ENCODE results near the gene CACNA2D4. TPM values are rescaled to one million over a fixed set of nuclear protein-coding genes. Genes with fewer than 3 reads are reported as not detected.

CACNA2D4 gene
- total RNA-seq, 1 experiment from 2014 or later: 0.37 TPM

DNA sequence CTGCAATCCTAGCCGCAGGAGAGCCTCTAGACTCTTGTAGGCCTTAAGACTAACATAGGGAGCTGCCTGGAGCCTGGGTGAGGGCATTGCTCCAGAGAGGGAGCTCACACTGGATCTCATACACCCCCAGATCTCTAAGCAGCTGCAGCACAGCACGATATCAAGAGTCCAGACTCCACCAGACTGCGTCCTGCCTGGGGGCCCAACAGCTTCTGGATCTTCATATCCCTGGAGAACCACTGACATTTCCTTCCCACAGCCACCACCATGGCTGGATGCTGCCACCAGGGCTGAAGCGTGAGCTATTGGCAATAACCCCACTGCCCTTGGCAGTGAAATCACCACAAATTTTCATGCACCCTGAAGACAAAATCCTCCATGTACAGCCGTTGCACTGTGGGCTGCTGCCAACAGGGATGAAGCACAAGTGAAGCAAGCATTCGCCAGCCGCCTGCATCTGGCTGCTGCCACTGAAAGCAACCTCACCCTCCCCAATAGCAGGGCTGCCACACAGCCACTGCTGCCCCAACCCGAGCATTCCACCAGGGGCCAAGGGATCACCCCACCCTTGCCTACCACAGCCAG is 28.2 kb downstream of the CACNA2D4 start:
- Histone ChIP-seq H3K9me2 (replicated peaks; ENCODE audit: insufficient read depth, low read length) (no peaks in the 10 kb centered on the region), H3K36me3 (ENCODE audit: insufficient read depth, low read length) (no peaks in the 10 kb centered on the region), H3K4me3 (ENCODE audit: low read length) (no peak overlapping the region), H3K27me3 (ENCODE audit: low read length) (peaks cover 3% of the 10 kb centered on the region; the same call in 1 of the 2 replicates), H3K79me2 (ENCODE audit: low read length) (no peaks in the 10 kb centered on the region), H3K4me2 (ENCODE audit: low read depth, low read length, poor library complexity, severe bottlenecking) (no peak overlapping the region), H3K9ac (ENCODE audit: low read length) (no peak overlapping the region), H3K4me1 (ENCODE audit: low read length) (no peaks in the 10 kb centered on the region), H3K27ac (ENCODE audit: low read length) (no peak overlapping the region), H4K20me1 (ENCODE audit: insufficient read depth, low read depth, low read length) (no peaks in the 10 kb centered on the region), H3K9me3 (ENCODE audit: low read length) (peaks cover 12% of the 10 kb centered on the region), H2AFZ (ENCODE audit: low read length) (no peak overlapping the region)
- no peak for DNase-seq

DNA sequence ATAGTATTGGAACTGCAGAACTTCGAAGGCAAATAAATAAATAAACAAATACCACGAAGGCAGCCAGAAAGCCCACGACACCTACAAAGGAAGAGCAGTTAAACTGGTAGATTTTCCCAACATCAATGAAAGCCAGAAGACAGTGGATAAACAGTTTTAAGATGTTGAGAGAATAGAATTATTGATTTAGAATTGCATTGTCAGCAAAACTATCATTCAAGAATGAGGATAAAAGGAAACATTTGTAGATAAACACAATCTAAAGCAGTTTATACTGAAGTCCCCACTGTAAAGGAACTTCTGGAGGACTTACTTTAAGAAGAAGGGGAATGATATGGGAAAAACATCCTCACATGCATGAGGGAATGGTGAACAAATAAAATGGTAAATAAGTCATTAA is 29.5 kb downstream of the CACNA2D4 start:
- H3K9me3 ChIP-seq (ENCODE audit: low read length): peaks cover 11% of the 10 kb centered on the region
- no peak overlapping the region for H2AFZ ChIP-seq (ENCODE audit: low read length)
- H3K36me3 ChIP-seq (ENCODE audit: insufficient read depth, low read length): no peaks in the 10 kb centered on the region
- H3K4me1 ChIP-seq (ENCODE audit: low read length): no peaks in the 10 kb centered on the region
- no peak for DNase-seq
- H3K79me2 ChIP-seq (ENCODE audit: low read length): no peaks in the 10 kb centered on the region
- no peak overlapping the region for H3K27ac ChIP-seq (ENCODE audit: low read length)
- no peak overlapping the region for H3K9ac ChIP-seq (ENCODE audit: low read length)
- no peaks in the 10 kb centered on the region for H4K20me1 ChIP-seq (ENCODE audit: insufficient read depth, low read depth, low read length)
- no peak overlapping the region for H3K4me3 ChIP-seq (ENCODE audit: low read length)
- H3K27me3 ChIP-seq (ENCODE audit: low read length): peaks cover under 1% of the 10 kb centered on the region; the same call in 1 of the 2 replicates
- no peaks in the 10 kb centered on the region for H3K9me2 ChIP-seq (replicated peaks; ENCODE audit: insufficient read depth, low read length)
- no peak overlapping the region for H3K4me2 ChIP-seq (ENCODE audit: low read depth, low read length, poor library complexity, severe bottlenecking)

DNA sequence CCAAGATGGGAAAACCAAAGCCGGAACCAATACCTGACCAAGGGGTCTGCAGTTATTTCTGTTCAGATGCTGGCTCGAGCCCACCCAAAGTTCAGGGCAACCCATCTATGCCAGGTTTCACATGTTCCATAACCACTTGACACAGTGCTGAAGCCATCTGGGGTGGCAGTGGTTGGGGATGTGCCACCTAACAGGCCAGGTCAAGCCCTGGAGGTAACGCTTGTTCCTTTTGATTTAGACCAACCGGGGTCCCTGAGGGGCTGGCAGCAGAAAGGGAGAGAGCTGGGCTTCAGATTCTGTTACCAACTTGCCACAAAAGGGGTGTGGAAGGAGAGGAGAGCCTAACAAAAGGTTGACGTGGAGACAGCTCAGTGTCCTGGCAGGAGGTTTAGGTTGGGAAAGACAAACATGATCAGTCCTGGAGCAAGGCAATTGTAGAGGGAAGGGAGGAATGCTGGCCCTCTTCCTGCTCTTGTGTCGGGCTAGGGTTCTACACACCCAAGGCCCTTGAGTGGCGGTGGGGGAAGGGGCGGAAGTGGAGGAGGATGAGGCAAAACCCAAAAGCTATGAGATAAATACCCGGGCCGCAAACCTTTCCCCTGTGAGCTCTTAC is 31.9 kb downstream of the CACNA2D4 start:
- Histone ChIP-seq H2AFZ (ENCODE audit: low read length) (no peak overlapping the region), H4K20me1 (ENCODE audit: insufficient read depth, low read depth, low read length) (no peaks in the 10 kb centered on the region), H3K9ac (ENCODE audit: low read length) (no peak overlapping the region), H3K4me3 (ENCODE audit: low read length) (no peak overlapping the region), H3K36me3 (ENCODE audit: insufficient read depth, low read length) (no peaks in the 10 kb centered on the region), H3K27ac (ENCODE audit: low read length) (no peak overlapping the region), H3K4me2 (ENCODE audit: low read depth, low read length, poor library complexity, severe bottlenecking) (no peak overlapping the region), H3K27me3 (ENCODE audit: low read length) (no peaks in the 10 kb centered on the region; the same call in 1 of the 2 replicates), H3K79me2 (ENCODE audit: low read length) (no peaks in the 10 kb centered on the region), H3K4me1 (ENCODE audit: low read length) (no peaks in the 10 kb centered on the region), H3K9me2 (replicated peaks; ENCODE audit: insufficient read depth, low read length) (no peaks in the 10 kb centered on the region), H3K9me3 (ENCODE audit: low read length) (peaks cover 4% of the 10 kb centered on the region)
- no peak for DNase-seq

DNA sequence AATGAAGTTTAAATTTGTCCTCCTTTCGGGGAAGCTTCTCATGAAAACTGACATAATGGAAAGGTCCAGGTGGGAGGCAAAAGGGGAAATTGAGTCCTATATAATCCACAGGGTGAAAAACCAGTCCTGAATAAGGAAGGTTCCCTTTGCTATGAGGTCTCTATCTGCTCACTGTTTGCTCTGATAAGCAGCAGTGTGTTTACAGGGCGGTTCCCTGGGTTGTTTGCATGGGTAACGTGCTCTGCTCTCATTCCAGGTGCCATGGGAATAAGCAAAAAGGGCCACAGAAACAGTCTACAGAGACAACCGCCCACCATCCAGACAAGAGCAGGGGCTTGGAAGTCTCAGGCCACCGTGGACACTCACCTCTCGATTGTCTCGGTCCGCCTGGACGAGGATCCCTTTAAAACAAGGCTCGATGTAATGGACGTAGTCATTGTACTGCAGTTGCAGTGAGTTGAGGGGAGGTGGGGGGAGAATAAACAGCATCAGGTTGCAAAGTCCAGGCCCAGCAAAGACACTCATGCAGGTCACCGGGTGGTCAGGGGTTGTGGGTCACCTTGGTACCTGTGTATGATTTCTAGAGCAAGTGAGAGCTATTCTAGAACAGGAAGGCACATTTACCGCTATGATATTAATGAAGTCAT is 32.7 kb downstream of the CACNA2D4 start:
- no peaks in the 10 kb centered on the region; the same call in 1 of the 2 replicates for H3K27me3 ChIP-seq (ENCODE audit: low read length)
- H3K79me2 ChIP-seq (ENCODE audit: low read length): no peaks in the 10 kb centered on the region
- H3K36me3 ChIP-seq (ENCODE audit: insufficient read depth, low read length): no peaks in the 10 kb centered on the region
- H3K9ac ChIP-seq (ENCODE audit: low read length): no peak overlapping the region
- H3K4me2 ChIP-seq (ENCODE audit: low read depth, low read length, poor library complexity, severe bottlenecking): no peak overlapping the region
- DNase-seq: no peak
- no peaks in the 10 kb centered on the region for H4K20me1 ChIP-seq (ENCODE audit: insufficient read depth, low read depth, low read length)
- H3K9me3 ChIP-seq (ENCODE audit: low read length): no peaks in the 10 kb centered on the region
- H2AFZ ChIP-seq (ENCODE audit: low read length): no peak overlapping the region
- no peak overlapping the region for H3K27ac ChIP-seq (ENCODE audit: low read length)
- no peaks in the 10 kb centered on the region for H3K9me2 ChIP-seq (replicated peaks; ENCODE audit: insufficient read depth, low read length)
- H3K4me3 ChIP-seq (ENCODE audit: low read length): no peak overlapping the region
- no peaks in the 10 kb centered on the region for H3K4me1 ChIP-seq (ENCODE audit: low read length)

DNA sequence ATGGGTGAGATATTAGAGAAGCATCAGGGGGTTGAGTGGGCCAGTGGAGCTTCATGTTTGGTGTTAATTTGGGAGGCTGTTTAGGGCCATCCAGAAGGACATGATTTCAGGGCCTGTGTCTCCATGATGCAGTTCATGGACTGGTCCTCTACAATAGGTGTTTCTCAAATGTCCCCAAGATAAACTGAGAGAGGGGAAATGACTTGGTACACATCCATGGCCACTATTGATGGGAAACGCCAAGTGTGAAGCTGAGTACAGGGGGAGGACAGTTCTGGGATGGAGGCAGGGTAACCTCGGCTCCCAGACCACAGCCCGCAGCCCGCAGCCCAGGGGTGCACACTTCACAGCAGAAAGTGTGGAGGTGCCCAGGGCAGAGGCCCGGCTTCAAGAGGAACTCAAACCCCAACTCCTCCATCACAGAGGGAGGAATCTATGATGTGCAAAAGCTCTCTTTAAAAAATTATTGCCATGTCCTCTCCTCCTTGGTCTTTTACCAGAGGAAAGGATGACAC is 33.3 kb downstream of the CACNA2D4 start:
- Histone ChIP-seq H3K36me3 (ENCODE audit: insufficient read depth, low read length) (no peaks in the 10 kb centered on the region), H3K4me3 (ENCODE audit: low read length) (no peak overlapping the region), H3K79me2 (ENCODE audit: low read length) (no peaks in the 10 kb centered on the region), H3K9me3 (ENCODE audit: low read length) (no peaks in the 10 kb centered on the region), H3K4me1 (ENCODE audit: low read length) (no peaks in the 10 kb centered on the region), H3K27me3 (ENCODE audit: low read length) (no peaks in the 10 kb centered on the region), H3K27ac (ENCODE audit: low read length) (no peak overlapping the region), H3K9me2 (replicated peaks; ENCODE audit: insufficient read depth, low read length) (no peaks in the 10 kb centered on the region), H3K4me2 (ENCODE audit: low read depth, low read length, poor library complexity, severe bottlenecking) (no peak overlapping the region), H2AFZ (ENCODE audit: low read length) (no peak overlapping the region), H3K9ac (ENCODE audit: low read length) (no peak overlapping the region), H4K20me1 (ENCODE audit: insufficient read depth, low read depth, low read length) (no peaks in the 10 kb centered on the region)
- no peak for DNase-seq

DNA sequence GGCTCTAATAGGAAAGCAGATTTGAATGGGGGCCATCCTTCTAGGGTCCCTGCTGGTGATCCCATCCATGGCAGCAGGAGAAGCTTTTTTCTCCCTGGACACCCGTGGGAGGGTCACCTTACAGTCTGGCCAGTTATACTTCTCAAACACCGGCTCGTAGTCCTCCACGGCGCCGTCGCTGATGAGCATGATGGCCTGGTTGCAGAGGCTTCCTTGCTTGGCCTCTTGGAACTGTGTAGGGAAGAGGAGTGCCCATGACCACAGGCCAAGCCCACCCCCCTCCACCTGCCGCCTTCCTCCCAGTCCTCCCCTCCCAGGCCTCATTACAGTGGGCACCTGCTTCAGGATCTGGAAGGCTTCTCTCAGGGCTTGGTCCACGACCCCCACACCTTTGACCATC is 33.8 kb downstream of the CACNA2D4 start:
- no peak for DNase-seq
- no peaks in the 10 kb centered on the region for H3K27me3 ChIP-seq (ENCODE audit: low read length)
- H4K20me1 ChIP-seq (ENCODE audit: insufficient read depth, low read depth, low read length): no peaks in the 10 kb centered on the region
- no peaks in the 10 kb centered on the region for H3K79me2 ChIP-seq (ENCODE audit: low read length)
- no peaks in the 10 kb centered on the region for H3K4me1 ChIP-seq (ENCODE audit: low read length)
- no peak overlapping the region for H3K4me2 ChIP-seq (ENCODE audit: low read depth, low read length, poor library complexity, severe bottlenecking)
- no peak overlapping the region for H3K9ac ChIP-seq (ENCODE audit: low read length)
- no peak overlapping the region for H2AFZ ChIP-seq (ENCODE audit: low read length)
- H3K9me2 ChIP-seq (replicated peaks; ENCODE audit: insufficient read depth, low read length): no peaks in the 10 kb centered on the region
- H3K9me3 ChIP-seq (ENCODE audit: low read length): no peaks in the 10 kb centered on the region
- H3K4me3 ChIP-seq (ENCODE audit: low read length): no peak overlapping the region
- no peak overlapping the region for H3K27ac ChIP-seq (ENCODE audit: low read length)
- H3K36me3 ChIP-seq (ENCODE audit: insufficient read depth, low read length): no peaks in the 10 kb centered on the region

DNA sequence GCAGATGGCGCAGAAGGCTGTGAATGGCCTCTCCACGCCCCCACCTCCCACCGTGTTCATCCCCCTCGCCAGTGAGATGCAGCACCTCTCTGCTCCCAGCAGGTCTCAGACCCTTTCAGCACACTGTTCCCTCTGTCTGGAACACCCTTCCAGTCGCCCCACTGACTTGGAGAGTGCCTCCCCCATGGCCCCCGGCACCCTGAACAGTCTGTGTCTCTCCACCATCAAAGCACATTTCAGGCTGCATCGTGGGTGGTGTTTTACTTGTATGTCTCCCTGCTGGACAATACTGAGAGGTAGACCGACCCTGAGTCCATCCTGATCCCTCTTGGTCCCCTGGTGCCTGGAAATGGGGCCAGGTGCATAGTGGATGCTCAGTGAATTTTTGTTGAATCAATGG is 34.9 kb downstream of the CACNA2D4 start:
- DNase-seq: no peak
- Histone ChIP-seq H3K79me2 (ENCODE audit: low read length) (no peaks in the 10 kb centered on the region), H3K36me3 (ENCODE audit: insufficient read depth, low read length) (no peaks in the 10 kb centered on the region), H3K4me1 (ENCODE audit: low read length) (no peaks in the 10 kb centered on the region), H3K4me2 (ENCODE audit: low read depth, low read length, poor library complexity, severe bottlenecking) (no peak overlapping the region), H3K9me2 (replicated peaks; ENCODE audit: insufficient read depth, low read length) (no peaks in the 10 kb centered on the region), H4K20me1 (ENCODE audit: insufficient read depth, low read depth, low read length) (no peaks in the 10 kb centered on the region), H3K4me3 (ENCODE audit: low read length) (no peak overlapping the region), H3K27ac (ENCODE audit: low read length) (no peak overlapping the region), H3K27me3 (ENCODE audit: low read length) (no peaks in the 10 kb centered on the region), H3K9ac (ENCODE audit: low read length) (no peak overlapping the region), H2AFZ (ENCODE audit: low read length) (no peak overlapping the region), H3K9me3 (ENCODE audit: low read length) (no peaks in the 10 kb centered on the region)

DNA sequence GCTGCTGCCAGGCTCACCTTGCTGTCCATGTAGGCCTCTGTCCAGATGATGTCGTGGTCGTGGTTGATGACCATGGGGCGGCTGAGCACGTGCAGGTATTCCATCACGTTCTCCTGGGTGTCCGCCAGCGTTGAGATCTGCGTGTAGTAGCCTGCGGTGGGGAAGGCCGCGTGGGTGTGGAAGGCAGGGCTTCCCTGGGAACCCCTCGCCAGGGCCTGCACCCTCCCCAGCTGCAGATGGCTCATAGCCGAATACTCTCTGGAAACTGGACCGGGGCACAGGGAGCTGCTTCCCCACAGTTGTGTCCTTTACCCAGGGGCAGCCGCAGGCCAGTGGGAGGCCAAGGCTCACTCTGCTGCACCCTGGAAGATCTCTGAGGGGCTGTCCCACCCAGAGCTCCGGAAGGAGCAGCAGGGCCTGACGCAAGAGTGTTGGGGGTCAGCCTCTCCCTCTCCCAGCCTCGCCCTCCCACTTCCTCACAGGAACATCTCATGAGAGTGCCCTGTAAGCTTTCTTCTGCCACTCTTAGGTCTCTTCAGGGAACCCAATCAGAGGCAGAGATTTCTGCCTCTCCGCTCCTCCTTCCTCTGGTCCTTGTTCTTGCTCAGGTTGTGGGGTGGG is 35.5 kb downstream of the CACNA2D4 start:
- Histone ChIP-seq H4K20me1 (ENCODE audit: insufficient read depth, low read depth, low read length) (no peaks in the 10 kb centered on the region), H3K9me2 (replicated peaks; ENCODE audit: insufficient read depth, low read length) (no peaks in the 10 kb centered on the region), H3K27ac (ENCODE audit: low read length) (no peak overlapping the region), H3K9me3 (ENCODE audit: low read length) (no peaks in the 10 kb centered on the region), H3K4me1 (ENCODE audit: low read length) (no peaks in the 10 kb centered on the region), H3K36me3 (ENCODE audit: insufficient read depth, low read length) (no peaks in the 10 kb centered on the region), H3K27me3 (ENCODE audit: low read length) (no peaks in the 10 kb centered on the region), H3K4me3 (ENCODE audit: low read length) (no peak overlapping the region), H3K9ac (ENCODE audit: low read length) (no peak overlapping the region), H3K4me2 (ENCODE audit: low read depth, low read length, poor library complexity, severe bottlenecking) (no peak overlapping the region), H2AFZ (ENCODE audit: low read length) (no peak overlapping the region), H3K79me2 (ENCODE audit: low read length) (no peaks in the 10 kb centered on the region)
- DNase-seq: no peak
